Nucleus accumbens (tissue), 56 donors: ENCODE measurements around the gene TFG.
"Not testable (repeated sequence)": the region's sequence is repeated elsewhere in the genome, so short reads cannot be mapped to it uniquely, and the experiment has no call there.

Experiments
- DNase-seq, 56 donors: peaks; one replicate each; lab custom pipeline; 2025; lab: John Stamatoyannopoulos, UW

TFG gene

GRCh38 chr3:100708989-100709841 lies at the start of gene TFG:
Gene TFG (plus strand): TSS chr3:100709494. CDS start chr3:100713686, 4,192 bp downstream.
- DNase-seq = peak; percentile 7 to 100 (median 94)

- DNase-seq = not testable (repeated sequence)
Observed at GRCh38 chr3:100661294-100661693, 48.0 kb upstream of the TFG start.

GRCh38 chr3:100662113-100662823 lies 47.0 kb upstream of the TFG start:
- no peak for DNase-seq

- DNase-seq = no peak
Observed at GRCh38 chr3:100665230-100665629, 44.1 kb upstream of the TFG start.

GRCh38 chr3:100666699-100667098 lies 42.6 kb upstream of the TFG start:
- not testable (repeated sequence) for DNase-seq

- DNase-seq = not testable (repeated sequence)
Observed at GRCh38 chr3:100667316-100667715, 42.0 kb upstream of the TFG start.

- DNase-seq = not testable (repeated sequence)
Observed at GRCh38 chr3:100670995-100671394, 38.3 kb upstream of the TFG start.

- DNase-seq = no peak
Observed at GRCh38 chr3:100681496-100681895, 27.8 kb upstream of the TFG start.

GRCh38 chr3:100682056-100682853 lies 27.0 kb upstream of the TFG start:
- no peak for DNase-seq

- no peak for DNase-seq
Observed at GRCh38 chr3:100682854-100683760, 26.2 kb upstream of the TFG start.

- no peak for DNase-seq
Observed at GRCh38 chr3:100693225-100693624, 16.1 kb upstream of the TFG start.

- no peak for DNase-seq
Observed at GRCh38 chr3:100695696-100696095, 13.6 kb upstream of the TFG start.

GRCh38 chr3:100696161-100696560 lies 13.1 kb upstream of the TFG start:
- no peak for DNase-seq

GRCh38 chr3:100697172-100697571 lies 12.1 kb upstream of the TFG start:
- no peak for DNase-seq

GRCh38 chr3:100697723-100698285 lies 11.5 kb upstream of the TFG start:
- DNase-seq = no peak

- DNase-seq = no peak
Observed at GRCh38 chr3:100698736-100699135, 10.6 kb upstream of the TFG start.

- no peak for DNase-seq
Observed at GRCh38 chr3:100700708-100701107, 8.6 kb upstream of the TFG start.

- no peak for DNase-seq
Observed at GRCh38 chr3:100702082-100702979, 7.0 kb upstream of the TFG start.

- no peak for DNase-seq
Observed at GRCh38 chr3:100702980-100703345, 6.3 kb upstream of the TFG start.
